HEK293 (cell line): ENCODE results near the gene PLA2G5.

Experiments
- BCL11A ChIP-seq: fragments of 450-650 bp; formaldehyde crosslinking; IDR thresholded peaks from 2 replicates; pipeline ENCODE4 v1.5.1; 2016; ENCODE audit warnings: low read depth, missing biosample characterization, missing genetic modification characterization
- CTCF ChIP-seq: fragments of 450-650 bp; formaldehyde crosslinking; IDR thresholded peaks from 2 replicates; pipeline ENCODE4 v1.5.1; 2016; ENCODE audit warnings: missing biosample characterization, missing genetic modification characterization
- HOXA7 ChIP-seq: sonication (generic); formaldehyde crosslinking; IDR thresholded peaks from 2 replicates; pipeline ENCODE4 v1.8.1; 2022; ENCODE audit warnings: missing genetic modification reagents, borderline replicate concordance
- KLF10 ChIP-seq: fragments of 450-650 bp; IDR thresholded peaks from 2 replicates; pipeline ENCODE4 v1.5.1; 2018; ENCODE audit warnings: missing biosample characterization, mild to moderate bottlenecking, missing genetic modification characterization
- MYNN ChIP-seq: fragments of 450-650 bp; formaldehyde crosslinking; IDR thresholded peaks from 2 replicates; pipeline ENCODE4 v1.5.1; 2016; ENCODE audit warnings: missing biosample characterization, missing genetic modification characterization, borderline replicate concordance
- SALL2 ChIP-seq: fragments of 450-650 bp; formaldehyde crosslinking; IDR thresholded peaks from 2 replicates; pipeline ENCODE4 v1.5.0; 2017; ENCODE audit warnings: missing biosample characterization, mild to moderate bottlenecking, missing genetic modification characterization, borderline replicate concordance
- TCF7L2 ChIP-seq: IDR thresholded peaks from 2 replicates; pipeline ENCODE4 v1.6.1; 2011; ENCODE audit warnings: low read depth, mild to moderate bottlenecking, inconsistent platforms, low read length, moderate library complexity, borderline replicate concordance
- YY1 ChIP-seq: fragments of 450-650 bp; formaldehyde crosslinking; IDR thresholded peaks from 2 replicates; pipeline ENCODE4 v1.5.1; 2018; ENCODE audit warnings: missing biosample characterization, missing genetic modification characterization
- YY2 ChIP-seq: fragments of 450-650 bp; formaldehyde crosslinking; IDR thresholded peaks from 2 replicates; pipeline ENCODE4 v1.5.1; 2016; ENCODE audit warnings: missing biosample characterization, missing genetic modification characterization
- ZNF2 ChIP-seq: fragments of 450-650 bp; formaldehyde crosslinking; IDR thresholded peaks from 2 replicates; pipeline ENCODE4 v1.5.1; 2016; ENCODE audit warnings: missing biosample characterization, missing genetic modification characterization
- ZNF433 ChIP-seq: fragments of 450-650 bp; formaldehyde crosslinking; IDR thresholded peaks from 2 replicates; pipeline ENCODE4 v1.5.1; 2016; ENCODE audit warnings: missing biosample characterization, missing genetic modification characterization, low read depth
- ZNF558 ChIP-seq: fragments of 450-650 bp; formaldehyde crosslinking; IDR thresholded peaks from 2 replicates; pipeline ENCODE4 v1.5.1; 2016; ENCODE audit warnings: missing biosample characterization, missing genetic modification characterization
- ZNF76 ChIP-seq: fragments of 450-650 bp; formaldehyde crosslinking; IDR thresholded peaks from 2 replicates; pipeline ENCODE4; 2016; ENCODE audit warnings: low read depth, missing biosample characterization, missing genetic modification characterization, borderline replicate concordance
- ZNF837 ChIP-seq: fragments of 450-650 bp; formaldehyde crosslinking; IDR thresholded peaks from 2 replicates; pipeline ENCODE4 v1.5.1; 2016; ENCODE audit warnings: missing biosample characterization, missing genetic modification characterization

DNA sequence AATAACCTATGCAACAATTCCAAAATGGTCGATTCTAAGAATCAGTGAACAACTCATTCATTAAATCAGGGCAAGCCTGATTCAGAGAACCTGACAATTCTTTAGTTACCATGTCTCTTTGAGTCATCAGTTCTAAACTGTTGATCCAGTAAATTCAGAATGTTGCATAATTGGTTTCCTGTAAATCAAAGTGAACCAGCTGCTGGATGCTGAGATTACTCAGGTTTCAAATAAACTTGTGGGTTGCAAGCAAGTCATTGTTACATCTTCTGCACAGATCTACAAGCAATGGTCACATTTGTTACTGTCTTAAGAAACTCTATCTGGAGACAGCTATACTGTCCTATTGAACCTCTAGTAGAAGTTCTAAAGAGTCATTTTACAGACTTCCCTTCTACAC is 32.9 kb downstream of the PLA2G5 start:
- TF ChIP-seq CTCF (tag by site-specific recombination): no peak
- TF ChIP-seq ZNF2: no peak
- no peak for TF ChIP-seq ZNF76 (tag by site-specific recombination)
- TF ChIP-seq KLF10 (tag by site-specific recombination): no peak
- TF ChIP-seq HOXA7: no peak
- no peak for TF ChIP-seq BCL11A (tag by site-specific recombination)
- TF ChIP-seq SALL2: no peak
- no peak for TF ChIP-seq YY1 (tag by site-specific recombination)
- no peak for TF ChIP-seq ZNF433 (tag by site-specific recombination)
- TF ChIP-seq MYNN (tag by site-specific recombination): no peak
- TF ChIP-seq ZNF558 (tag by site-specific recombination): no peak
- TF ChIP-seq TCF7L2: no peak
- no peak for TF ChIP-seq ZNF837 (tag by site-specific recombination)
- TF ChIP-seq YY2: no peak
